Epithelial cell of umbilical artery (primary cell): ENCODE results near the gene WDR36. TPM values are rescaled to one million over a fixed set of nuclear protein-coding genes. Genes with fewer than 3 reads are reported as not detected.

Source experiments
- total RNA-seq: library from RNA; depleted of rRNA; stranded (reverse); fragments of >200 nt; gene quantifications from 2 replicates; pipeline ENCODE4 v1.2.3, GENCODE V29; 2014

Gene WDR36
- 72.1 and 85.6 TPM in 2 replicates for total RNA-seq

DNA sequence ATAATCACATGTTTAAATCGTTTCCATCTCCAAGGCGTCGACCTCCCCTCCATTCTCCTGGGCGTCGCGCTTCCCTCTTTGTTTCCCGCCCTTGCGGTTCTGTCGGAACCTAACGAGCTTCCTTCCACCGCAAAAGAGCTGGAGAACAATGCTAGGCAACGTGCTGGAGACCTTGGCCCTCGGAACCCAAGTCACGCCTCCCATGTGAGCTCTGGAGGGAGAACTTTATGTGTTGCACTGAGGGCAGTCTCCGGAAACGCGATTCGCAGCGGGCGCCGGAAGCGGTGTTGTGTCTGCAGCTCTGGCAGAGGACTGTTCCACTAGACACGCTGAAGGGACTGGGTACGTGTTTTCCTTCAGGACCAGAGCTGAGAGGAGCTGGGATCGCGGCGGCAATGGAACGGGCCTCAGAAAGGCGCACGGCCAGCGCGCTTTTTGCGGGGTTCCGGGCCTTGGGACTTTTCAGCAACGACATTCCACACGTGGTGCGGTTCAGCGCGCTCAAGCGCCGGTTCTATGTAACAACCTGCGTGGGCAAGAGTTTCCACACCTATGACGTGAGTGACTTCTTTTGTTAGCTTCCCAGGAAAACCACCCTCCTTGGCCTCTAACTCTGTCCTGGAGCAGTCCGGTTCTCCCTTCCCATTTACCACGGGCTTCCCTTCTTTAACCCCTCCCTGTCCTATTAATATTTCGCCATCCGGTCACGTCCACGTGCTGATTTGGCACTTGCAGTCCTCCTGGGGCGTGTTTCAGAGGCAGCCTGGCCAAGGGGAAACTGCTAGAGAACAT, at the start of gene WDR36:
Gene WDR36, plus strand, starts transcription at position 287 of the 792 bp plus-strand sequence. Its CDS starts 109 bp downstream, at position 396.

DNA sequence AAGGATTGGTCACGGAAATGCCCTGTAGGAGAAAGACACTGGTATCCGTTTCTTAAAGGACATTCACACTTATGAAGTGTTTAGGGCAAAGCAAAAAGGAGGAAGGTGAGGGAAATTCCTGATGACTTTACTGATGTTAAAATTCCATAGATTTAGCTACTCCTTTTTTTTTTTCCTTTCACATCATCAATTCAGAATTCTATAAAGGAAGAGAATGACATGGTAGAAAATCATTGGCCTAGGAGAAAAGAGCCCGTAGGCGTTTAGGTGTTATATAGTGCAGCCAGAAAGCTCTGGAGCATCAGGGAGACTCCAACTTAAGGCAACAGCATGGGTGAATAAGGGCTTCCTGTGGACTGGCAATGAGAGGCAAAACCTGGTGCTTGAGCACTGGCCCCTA, 20.7 kb upstream of the WDR36 start, which contains the start of gene TSLP:
Gene TSLP, plus strand, starts transcription at position 301 of the 400 bp plus-strand sequence. CDS start 178 bp downstream, outside the sequence.

Other genes with a start within 250 kb of the WDR36 start
- gene TSLP, start 20.6 kb upstream of the WDR36 start, total RNA-seq: under 0.01 and 0.61 TPM in 2 replicates
- 1.6 and 3.6 TPM in 2 replicates for gene CAMK4, start 132.0 kb downstream of the WDR36 start, total RNA-seq